Skeletal muscle tissue (tissue), 4 donors: ENCODE data around the gene CCL11. TPM values are rescaled to one million over a fixed set of nuclear protein-coding genes. Genes with fewer than 3 reads are reported as not detected.
"Not testable (repeated sequence)": the region's sequence is repeated elsewhere in the genome, so short reads cannot be mapped to it uniquely, and the experiment has no call there.

Source experiments
- H3K27ac ChIP-seq: one replicate; pipeline ENCODE4 v1.7.0; 2013; ENCODE audit warnings: mild to moderate bottlenecking, low read depth, low read length, inconsistent platforms
- H3K27me3 ChIP-seq, 3 donors: one replicate each; pipeline ENCODE4 v1.7.0; 2013; ENCODE audit warnings: low read length in 3 of 3; ENCODE audit not compliant: control insufficient read depth in 3 of 3, insufficient read depth in 3 of 3
- H3K36me3 ChIP-seq, 3 donors: one replicate each; pipeline ENCODE4 v1.7.0; 2013; ENCODE audit warnings: low read length in 3 of 3; ENCODE audit not compliant: control insufficient read depth in 3 of 3, insufficient read depth in 3 of 3
- H3K4me1 ChIP-seq, 3 donors: one replicate each; pipeline ENCODE4 v1.7.0; 2013; ENCODE audit warnings: low read length in 3 of 3, mild to moderate bottlenecking in 3 of 3; ENCODE audit not compliant: control insufficient read depth in 3 of 3, insufficient read depth in 3 of 3
- H3K4me3 ChIP-seq, 3 donors: one replicate each; pipeline ENCODE4 v1.7.0; 2013; ENCODE audit warnings: low read length in 3 of 3
- H3K9ac ChIP-seq, 3 donors: one replicate each; pipeline ENCODE4 v1.7.0; 2013; ENCODE audit warnings: low read length in 3 of 3, mild to moderate bottlenecking in 3 of 3, moderate library complexity in 2 of 3, low read depth in 1 of 3
- H3K9me3 ChIP-seq, 3 donors: one replicate each; pipeline ENCODE4 v1.7.0; 2013; ENCODE audit warnings: low read length in 3 of 3; ENCODE audit not compliant: control insufficient read depth in 3 of 3
- total RNA-seq: library from RNA; depleted of rRNA; stranded (reverse); fragments of >200 nt; gene quantifications from one replicate; pipeline ENCODE4 v1.2.3, GENCODE V29; 2014
- donor health status: Osteomylitis.

The CCL11 gene
- total RNA-seq, 1 donor from 2014 or later, result not detected

DNA sequence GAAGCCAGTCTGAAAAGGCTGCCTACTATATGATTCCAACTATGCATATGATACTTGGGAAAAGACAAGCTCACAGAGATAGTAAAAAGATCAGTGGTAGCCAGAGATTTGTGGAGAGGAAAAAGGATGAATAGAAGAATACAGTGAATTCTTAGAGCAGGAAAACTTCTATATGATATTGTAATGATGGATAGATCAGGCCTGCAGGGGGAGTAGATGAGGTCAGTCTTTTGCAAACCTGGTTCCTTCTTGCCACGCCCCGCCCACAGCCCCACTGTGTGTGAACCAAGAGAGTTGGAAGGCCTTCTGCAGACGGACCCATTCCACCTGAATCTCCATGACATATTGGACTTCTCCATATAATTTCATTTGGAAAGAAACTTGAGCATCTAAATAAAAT lies 32.9 kb downstream of the CCL11 start:
- no peaks in the 10 kb centered on the region for H3K36me3 ChIP-seq
- H3K27me3 ChIP-seq, result no peaks in the 10 kb centered on the region
- peak overlapping the region; percentile 40 for H3K27ac ChIP-seq
- H3K4me1 ChIP-seq, result peaks cover 3 to 6% (median 6%) of the 10 kb centered on the region in 3 donors
- no peaks in the 10 kb centered on the region for H3K9me3 ChIP-seq
- no peak overlapping the region for H3K4me3 ChIP-seq
- H3K9ac ChIP-seq, result no peak overlapping the region

DNA sequence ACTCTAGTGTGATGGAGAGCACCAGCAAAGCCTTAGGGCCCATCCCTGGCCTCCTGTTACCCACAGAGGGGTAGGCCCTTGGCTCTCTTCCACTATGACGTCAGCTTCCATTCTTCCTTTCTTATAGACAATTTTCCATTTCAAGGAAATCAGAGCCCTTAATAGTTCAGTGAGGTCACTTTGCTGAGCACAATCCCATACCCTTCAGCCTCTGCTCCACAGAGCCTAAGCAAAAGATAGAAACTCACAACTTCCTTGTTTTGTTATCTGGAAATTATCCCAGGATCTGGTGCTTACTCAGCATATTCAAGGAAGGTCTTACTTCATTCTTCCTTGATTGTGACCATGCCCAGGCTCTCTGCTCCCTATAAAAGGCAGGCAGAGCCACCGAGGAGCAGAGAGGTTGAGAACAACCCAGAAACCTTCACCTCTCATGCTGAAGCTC lies 33.5 kb downstream of the CCL11 start, which contains the start of gene CCL8:
TSS of gene CCL8 (plus strand) at position 397 of the 445 bp plus-strand sequence. CDS start 67 bp downstream, outside the sequence.
- H3K9ac ChIP-seq, result no peak within 1 kb of the TSS
- peaks cover 1 to 3% (median 2%) of the 10 kb centered on the region in 3 donors for H3K4me1 ChIP-seq
- H3K27me3 ChIP-seq, result no peaks in the 10 kb centered on the region
- H3K27ac ChIP-seq, result peak within 1 kb of the TSS; percentile 40
- no peak within 1 kb of the TSS for H3K4me3 ChIP-seq
- H3K36me3 ChIP-seq, result no peaks in the 10 kb centered on the region
- no peaks in the 10 kb centered on the region for H3K9me3 ChIP-seq

DNA sequence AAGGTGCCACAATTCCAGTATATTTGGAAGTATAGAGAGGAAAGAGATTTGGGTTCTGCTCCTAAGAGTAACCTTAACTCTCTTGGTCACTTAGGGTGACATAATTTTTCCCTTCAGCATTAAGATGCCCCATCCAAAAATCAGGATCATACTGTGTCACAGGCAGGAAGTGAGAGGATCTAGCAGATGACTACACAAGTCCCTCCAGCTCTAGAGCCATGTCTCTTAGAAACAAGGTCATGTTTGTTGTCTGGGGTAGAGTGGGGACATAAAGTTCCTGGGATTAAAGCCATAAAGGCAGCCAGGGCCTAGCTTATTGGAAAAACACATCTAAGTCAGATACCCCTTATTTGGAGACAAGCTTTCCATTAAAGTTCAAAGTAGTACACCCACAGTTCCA lies 36.4 kb downstream of the CCL11 start:
- H3K9ac ChIP-seq, result no peak overlapping the region
- H3K9me3 ChIP-seq, result no peaks in the 10 kb centered on the region
- H3K27me3 ChIP-seq, result no peaks in the 10 kb centered on the region
- no peak overlapping the region for H3K4me3 ChIP-seq
- no peaks in the 10 kb centered on the region for H3K36me3 ChIP-seq
- H3K4me1 ChIP-seq, result peaks cover 0 to 3% (median 2%) of the 10 kb centered on the region in 3 donors
- H3K27ac ChIP-seq, result peak overlapping the region; percentile 33

DNA sequence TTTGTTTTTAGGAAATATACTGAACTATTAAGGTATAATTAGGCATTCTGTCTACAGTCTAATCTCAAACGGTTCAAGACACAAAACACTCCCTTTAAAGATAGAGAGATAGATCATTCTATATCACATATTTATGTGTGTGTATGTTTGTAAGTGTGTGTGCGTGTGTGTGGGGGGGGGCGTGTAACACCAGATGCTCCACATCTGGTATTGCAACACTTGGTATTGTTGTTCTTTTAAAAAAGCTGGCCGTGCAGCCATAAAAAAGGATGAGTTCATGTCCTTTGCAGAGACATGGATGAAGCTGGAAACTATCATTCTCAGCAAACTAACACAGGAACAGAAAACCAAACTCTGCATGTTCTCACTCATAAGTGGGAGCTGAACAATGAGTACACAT lies 42.0 kb downstream of the CCL11 start:
- not testable (repeated sequence) for H3K27ac ChIP-seq, H3K9me3 ChIP-seq, H3K4me3 ChIP-seq, H3K27me3 ChIP-seq, H3K36me3 ChIP-seq, H3K4me1 ChIP-seq, H3K9ac ChIP-seq

DNA sequence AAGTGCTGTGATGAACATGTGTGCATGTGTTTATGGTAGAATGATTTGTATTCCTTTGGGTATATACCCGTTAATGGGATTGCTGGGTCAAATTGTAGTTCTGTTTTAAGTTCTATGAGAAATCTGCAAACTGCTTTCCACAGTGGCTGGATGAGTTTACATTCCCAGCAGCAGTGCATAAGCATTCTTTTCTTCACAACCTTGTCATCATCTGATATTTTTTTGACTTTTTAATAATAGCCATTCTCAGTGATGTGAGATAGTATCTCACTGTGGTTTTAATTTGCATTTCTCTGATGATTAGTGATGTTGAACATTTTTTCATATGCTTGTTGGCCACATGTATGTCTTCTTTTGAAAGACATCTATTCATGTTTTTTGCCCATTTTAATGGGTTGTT lies 52.2 kb downstream of the CCL11 start:
- Histone ChIP-seq H3K9me3 (no peaks in the 10 kb centered on the region), H3K27ac (no peak overlapping the region), H3K36me3 (no peaks in the 10 kb centered on the region), H3K4me3 (no peak overlapping the region), H3K27me3 (no peaks in the 10 kb centered on the region), H3K4me1 (no peaks in the 10 kb centered on the region), H3K9ac (no peak overlapping the region)

Other genes starting within 250 kb of the CCL11 start
- 20.4 TPM for gene CCL2, start 30.5 kb upstream of the CCL11 start, total RNA-seq
- not detected for gene CCL7, start 15.5 kb upstream of the CCL11 start, total RNA-seq
- gene CCL8, start 33.7 kb downstream of the CCL11 start, total RNA-seq, result 1.0 TPM
- 3.7 TPM for gene CCL13, start 70.7 kb downstream of the CCL11 start, total RNA-seq
- gene CCL1, start 77.5 kb downstream of the CCL11 start, total RNA-seq, result not detected